Large intestine (tissue), 3 donors: Measurements from ENCODE around the gene AKAP5. TPM values are rescaled to one million over a fixed set of nuclear protein-coding genes. Genes with fewer than 3 reads are reported as not detected.
"Not testable (repeated sequence)": the region's sequence is repeated elsewhere in the genome, so short reads cannot be mapped to it uniquely, and the experiment has no call there.

ENCODE experiments used
- DNase-seq, 2 donors: peaks; one replicate each; pipeline versions ENCODE4 v3.0.0 to v3.0.0-alpha.2; 2013
- H3K27ac ChIP-seq: one replicate; pipeline ENCODE4 v1.5.1; 2013; ENCODE audit warnings: low read length
- H3K27me3 ChIP-seq: 2 replicates; pipeline ENCODE4 v1.6.1; 2013; ENCODE audit warnings: low read length; ENCODE audit not compliant: control insufficient read depth, insufficient read depth
- H3K36me3 ChIP-seq: 2 replicates; pipeline ENCODE4 v1.6.1; 2013; ENCODE audit warnings: low read length; ENCODE audit not compliant: control insufficient read depth, insufficient read depth
- H3K4me1 ChIP-seq: one replicate; pipeline ENCODE4 v1.6.1; 2013; ENCODE audit warnings: low read length; ENCODE audit not compliant: control insufficient read depth, insufficient read depth
- H3K4me3 ChIP-seq: one replicate; pipeline ENCODE4 v1.5.1; 2013; ENCODE audit warnings: low read length
- H3K9me3 ChIP-seq: one replicate; pipeline ENCODE4 v1.6.1; 2013; ENCODE audit warnings: mild to moderate bottlenecking, low read depth, low read length, moderate library complexity; ENCODE audit not compliant: control insufficient read depth
- WGBS: methylation state at CpG from one replicate; pipeline ENCODE4 v1.1.5; 2013; ENCODE audit warnings: low lambda C conversion rate; ENCODE audit not compliant: insufficient coverage; 5-methylcytosine and 5-hydroxymethylcytosine counted together
- polyA plus RNA-seq: library from polyadenylated mRNA; unstranded; fragments of 120-200 nt; gene quantifications from one replicate; pipeline ENCODE4 v1.2.1, GENCODE V29; 2013

Gene AKAP5
- polyA plus RNA-seq, 1 donor = 3.4 TPM

- Histone ChIP-seq H3K27me3 (no peaks in the 10 kb centered on the region), H3K9me3 (no peaks in the 10 kb centered on the region), H3K27ac (no peak overlapping the region), H3K4me3 (no peak overlapping the region), H3K36me3 (no peaks in the 10 kb centered on the region), H3K4me1 (peaks cover 6% of the 10 kb centered on the region)
- no CpG with 5 or more reads among the region's 4 CpGs for WGBS
- peak; percentile 36 to 65 for DNase-seq
Observed at GRCh38 chr14:64510825-64511671, 45.7 kb downstream of the AKAP5 start.

DNA sequence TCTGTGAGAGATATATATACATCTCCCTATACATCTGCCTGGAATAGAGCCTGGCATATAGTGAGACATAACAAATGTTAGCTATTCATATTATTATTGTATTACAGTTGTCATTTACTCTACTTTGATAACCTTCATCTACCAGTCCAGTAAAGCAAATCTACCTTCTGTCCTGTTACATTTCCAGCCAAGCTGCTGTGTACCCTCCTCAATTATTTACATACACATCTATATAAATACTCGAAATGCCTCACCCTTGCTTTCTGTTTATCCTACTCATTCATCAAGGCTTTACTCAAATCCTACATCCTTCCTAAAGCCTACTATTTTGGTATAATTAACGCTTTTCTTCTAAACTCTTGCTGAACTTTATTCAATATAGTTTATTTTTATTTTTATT, 48.0 kb downstream of the AKAP5 start:
- Histone ChIP-seq H3K4me3 (no peak overlapping the region), H3K9me3 (no peaks in the 10 kb centered on the region), H3K36me3 (no peaks in the 10 kb centered on the region), H3K4me1 (no peaks in the 10 kb centered on the region), H3K27me3 (no peaks in the 10 kb centered on the region), H3K27ac (no peak overlapping the region)
- WGBS = 95% methylated on average over 2 of the region's 2 CpGs
- DNase-seq = no peak

DNA sequence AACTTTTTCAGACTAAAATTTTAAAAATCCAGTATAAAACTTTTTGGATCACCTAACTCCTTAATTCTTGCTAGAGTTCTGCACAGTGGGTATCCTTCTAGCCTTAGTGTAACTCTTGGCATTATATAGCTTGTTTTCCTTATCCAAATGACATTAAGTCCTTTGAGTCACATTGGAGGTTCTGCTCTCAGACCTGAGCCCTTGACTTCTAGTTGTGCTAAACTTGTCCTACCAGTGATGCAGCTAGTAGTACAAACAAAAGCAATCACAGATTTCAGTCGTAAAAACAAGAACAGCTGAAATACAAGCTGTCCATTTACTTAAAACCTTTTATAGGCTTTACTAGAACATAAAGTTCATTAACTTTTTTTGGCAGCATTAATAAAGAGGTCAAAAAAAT, 49.8 kb downstream of the AKAP5 start:
- H3K4me3 ChIP-seq = no peak overlapping the region
- no peak for DNase-seq
- WGBS = no CpG with 5 or more reads among the region's 1 CpG
- H3K9me3 ChIP-seq = no peaks in the 10 kb centered on the region
- H3K27me3 ChIP-seq = no peaks in the 10 kb centered on the region
- H3K4me1 ChIP-seq = no peaks in the 10 kb centered on the region
- no peaks in the 10 kb centered on the region for H3K36me3 ChIP-seq
- H3K27ac ChIP-seq = no peak overlapping the region

- WGBS = no CpG with 5 or more reads among the region's 1 CpG
- Histone ChIP-seq H3K36me3 (peaks cover 6% of the 10 kb centered on the region), H3K4me1 (no peaks in the 10 kb centered on the region)
Observed at GRCh38 chr14:64516969-64517368, 51.7 kb downstream of the AKAP5 start.

DNA sequence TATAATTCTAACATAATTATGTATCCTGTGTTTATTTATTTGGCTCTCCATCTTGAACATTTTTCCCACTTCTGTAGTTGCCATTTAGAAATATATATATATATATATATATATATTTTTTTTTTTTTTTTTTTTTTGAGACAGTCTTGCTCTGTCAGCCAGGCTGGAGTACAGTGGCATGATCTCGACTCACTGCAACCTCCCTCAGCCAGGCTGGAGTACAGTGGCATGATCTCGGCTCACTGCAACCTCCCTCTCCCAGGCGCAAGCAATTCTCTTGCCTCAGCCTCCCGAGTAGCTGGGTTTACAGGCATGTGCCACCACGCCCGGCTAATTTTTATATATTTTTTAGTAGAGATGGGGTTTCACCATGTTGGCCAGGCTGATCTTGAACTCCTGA, 52.4 kb downstream of the AKAP5 start:
- H3K36me3 ChIP-seq = peaks cover 13% of the 10 kb centered on the region
- not testable (repeated sequence) for DNase-seq, H3K4me1 ChIP-seq, H3K9me3 ChIP-seq, H3K4me3 ChIP-seq, H3K27ac ChIP-seq, H3K27me3 ChIP-seq
- WGBS = no CpG with 5 or more reads among the region's 6 CpGs

More at GRCh38 chr14:64516969-64517368, 51.7 kb downstream of the AKAP5 start:
- Histone ChIP-seq H3K9me3 (no peaks in the 10 kb centered on the region), H3K4me3 (no peak overlapping the region), H3K27ac (no peak overlapping the region), H3K27me3 (no peaks in the 10 kb centered on the region)
- no peak for DNase-seq

DNA sequence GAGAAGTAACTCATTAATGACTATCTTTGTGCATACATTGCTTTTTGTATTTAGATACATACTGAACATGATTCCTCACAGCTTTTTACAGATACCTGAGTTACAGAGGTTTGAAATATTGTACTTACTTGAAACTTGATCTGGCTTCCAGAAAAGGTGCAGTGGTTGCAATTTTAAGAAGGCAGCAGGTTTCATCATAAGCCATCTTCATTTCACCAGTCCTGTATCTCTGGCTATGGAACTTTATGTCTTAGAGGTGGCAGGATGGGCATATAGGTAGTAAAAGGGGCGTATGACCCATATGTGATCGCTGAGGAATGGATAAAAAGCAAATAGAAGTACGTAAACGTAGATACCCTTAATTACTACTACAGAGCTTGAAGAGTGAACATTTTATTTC, 52.9 kb downstream of the AKAP5 start:
- Histone ChIP-seq H3K36me3 (peaks cover 17% of the 10 kb centered on the region), H3K9me3 (no peaks in the 10 kb centered on the region), H3K27ac (no peak overlapping the region), H3K27me3 (no peaks in the 10 kb centered on the region), H3K4me3 (no peak overlapping the region), H3K4me1 (no peaks in the 10 kb centered on the region)
- 76% methylated on average over 3 of the region's 4 CpGs for WGBS
- no peak for DNase-seq

GRCh38 chr14:64520699-64521098, 55.4 kb downstream of the AKAP5 start:
- WGBS = 100% methylated on average over 2 of the region's 4 CpGs
- DNase-seq = no peak
- Histone ChIP-seq H3K9me3 (no peaks in the 10 kb centered on the region), H3K36me3 (peaks cover 19% of the 10 kb centered on the region), H3K4me1 (no peaks in the 10 kb centered on the region), H3K27ac (no peak overlapping the region), H3K27me3 (no peaks in the 10 kb centered on the region), H3K4me3 (no peak overlapping the region)

DNA sequence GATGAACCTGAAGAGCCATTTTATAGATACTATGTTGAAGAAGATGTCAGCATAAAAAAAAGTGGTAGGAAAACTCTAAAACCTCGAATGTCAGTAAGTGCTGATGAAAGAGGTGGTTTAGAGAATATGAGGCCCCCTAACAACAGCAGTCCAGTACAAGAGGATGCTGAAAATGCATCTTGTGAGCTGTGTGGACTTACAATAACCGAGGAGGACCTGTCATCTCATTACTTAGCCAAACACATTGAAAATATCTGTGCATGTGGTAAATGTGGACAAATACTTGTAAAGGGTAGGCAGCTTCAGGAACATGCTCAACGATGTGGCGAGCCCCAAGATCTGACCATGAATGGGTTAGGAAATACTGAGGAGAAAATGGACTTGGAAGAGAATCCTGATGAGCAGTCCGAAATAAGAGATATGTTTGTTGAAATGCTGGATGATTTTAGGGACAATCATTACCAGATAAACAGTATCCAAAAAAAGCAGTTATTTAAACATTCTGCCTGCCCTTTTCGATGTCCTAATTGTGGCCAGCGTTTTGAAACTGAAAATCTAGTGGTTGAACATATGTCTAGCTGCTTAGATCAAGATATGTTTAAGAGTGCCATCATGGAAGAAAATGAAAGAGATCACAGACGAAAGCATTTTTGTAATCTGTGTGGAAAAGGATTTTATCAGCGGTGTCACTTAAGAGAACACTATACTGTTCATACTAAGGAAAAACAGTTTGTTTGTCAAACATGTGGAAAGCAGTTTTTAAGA, 57.5 kb downstream of the AKAP5 start:
- Histone ChIP-seq H3K36me3 (peaks cover 19% of the 10 kb centered on the region), H3K4me1 (no peaks in the 10 kb centered on the region), H3K27ac (no peak overlapping the region), H3K4me3 (no peak overlapping the region), H3K27me3 (no peaks in the 10 kb centered on the region), H3K9me3 (no peaks in the 10 kb centered on the region)
- no peak for DNase-seq
- 92% methylated on average over 2 of the region's 9 CpGs for WGBS

Other genes with a start within 250 kb of the AKAP5 start
- gene ESR2, start 171.1 kb upstream of the AKAP5 start, polyA plus RNA-seq = 0.66 TPM
- gene MTHFD1, start 77.1 kb upstream of the AKAP5 start, polyA plus RNA-seq = 61.9 TPM
- 11.0 TPM for gene ZBTB25, start 38.3 kb downstream of the AKAP5 start, polyA plus RNA-seq
- gene ZBTB1, start 39.3 kb downstream of the AKAP5 start, polyA plus RNA-seq = 43.4 TPM
- gene HSPA2, start 75.2 kb downstream of the AKAP5 start, polyA plus RNA-seq = 27.3 TPM
- gene PPP1R36, start 84.5 kb downstream of the AKAP5 start, polyA plus RNA-seq = 2.6 TPM
- gene PLEKHG3, start 238.9 kb downstream of the AKAP5 start, polyA plus RNA-seq = 56.1 TPM